ENCODE data around the gene MEIKIN.

Gene MEIKIN

GRCh38 chr5:131771692-131772091 lies 173.8 kb downstream of the MEIKIN start:
- in situ Hi-C loops (cut with MboI; ENCODE audit: low pct_unique_long_range_greater_than_20kb, low sequenced_read_pairs, unreplicated experiment) = no loop called here
- DNase-seq (ENCODE audit: low spot score) = no peak
- TF ChIP-seq, protein P1, sequence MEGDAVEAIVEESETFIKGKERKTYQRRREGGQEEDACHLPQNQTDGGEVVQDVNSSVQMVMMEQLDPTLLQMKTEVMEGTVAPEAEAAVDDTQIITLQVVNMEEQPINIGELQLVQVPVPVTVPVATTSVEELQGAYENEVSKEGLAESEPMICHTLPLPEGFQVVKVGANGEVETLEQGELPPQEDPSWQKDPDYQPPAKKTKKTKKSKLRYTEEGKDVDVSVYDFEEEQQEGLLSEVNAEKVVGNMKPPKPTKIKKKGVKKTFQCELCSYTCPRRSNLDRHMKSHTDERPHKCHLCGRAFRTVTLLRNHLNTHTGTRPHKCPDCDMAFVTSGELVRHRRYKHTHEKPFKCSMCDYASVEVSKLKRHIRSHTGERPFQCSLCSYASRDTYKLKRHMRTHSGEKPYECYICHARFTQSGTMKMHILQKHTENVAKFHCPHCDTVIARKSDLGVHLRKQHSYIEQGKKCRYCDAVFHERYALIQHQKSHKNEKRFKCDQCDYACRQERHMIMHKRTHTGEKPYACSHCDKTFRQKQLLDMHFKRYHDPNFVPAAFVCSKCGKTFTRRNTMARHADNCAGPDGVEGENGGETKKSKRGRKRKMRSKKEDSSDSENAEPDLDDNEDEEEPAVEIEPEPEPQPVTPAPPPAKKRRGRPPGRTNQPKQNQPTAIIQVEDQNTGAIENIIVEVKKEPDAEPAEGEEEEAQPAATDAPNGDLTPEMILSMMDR (IDR thresholded peaks at IDR 0.05; ENCODE audit: extremely low read depth, insufficient read depth, missing control alignments) = no peak

DNA sequence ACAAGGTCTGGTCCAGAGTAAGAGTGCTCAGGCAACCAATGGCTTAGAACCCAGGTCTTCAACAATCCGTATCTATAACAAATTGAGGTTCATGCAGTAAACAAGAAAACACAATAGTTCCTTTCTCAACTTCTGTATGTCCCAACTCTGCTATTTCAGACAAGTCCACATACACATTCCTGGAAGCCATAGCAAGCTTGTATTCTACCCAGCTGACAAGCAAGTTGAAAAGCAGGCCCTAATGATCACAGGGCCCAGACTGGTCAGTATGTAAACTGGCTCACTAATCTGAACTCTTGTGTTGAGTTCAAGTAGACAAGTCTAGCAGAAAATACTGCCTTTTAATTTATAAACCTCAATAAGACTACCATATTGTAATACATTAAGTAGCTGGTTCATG lies 175.5 kb downstream of the MEIKIN start:
- no peak for DNase-seq (ENCODE audit: low spot score)
- in situ Hi-C loops (cut with MboI; ENCODE audit: low pct_unique_long_range_greater_than_20kb, low sequenced_read_pairs, unreplicated experiment) = no loop called here
- TF ChIP-seq, protein P1 (IDR thresholded peaks at IDR 0.05; ENCODE audit: extremely low read depth, insufficient read depth, missing control alignments) = no peak

DNA sequence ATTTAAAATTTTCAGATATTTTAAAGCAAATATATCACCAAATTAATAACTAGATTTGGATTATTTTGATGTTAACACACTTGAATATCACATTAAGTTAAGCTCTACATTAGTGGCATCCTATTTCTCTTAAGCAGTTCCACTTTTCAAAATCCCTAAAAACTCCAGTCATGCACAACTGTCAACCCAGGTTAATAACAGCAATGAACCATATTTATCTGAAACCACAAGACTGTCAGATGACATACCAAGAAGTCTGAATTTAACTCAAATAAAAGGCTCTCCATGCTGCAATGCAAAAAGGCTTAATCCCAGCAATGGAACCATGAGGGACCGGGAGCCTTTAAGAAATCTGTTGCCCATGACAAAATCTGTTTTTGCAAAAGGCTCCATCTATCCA lies 176.1 kb downstream of the MEIKIN start:
- TF ChIP-seq, protein P1 (IDR thresholded peaks at IDR 0.05; ENCODE audit: extremely low read depth, insufficient read depth, missing control alignments) = no peak
- in situ Hi-C loops (cut with MboI; ENCODE audit: low pct_unique_long_range_greater_than_20kb, low sequenced_read_pairs, unreplicated experiment) = no loop called here
- no peak for DNase-seq (ENCODE audit: low spot score)

DNA sequence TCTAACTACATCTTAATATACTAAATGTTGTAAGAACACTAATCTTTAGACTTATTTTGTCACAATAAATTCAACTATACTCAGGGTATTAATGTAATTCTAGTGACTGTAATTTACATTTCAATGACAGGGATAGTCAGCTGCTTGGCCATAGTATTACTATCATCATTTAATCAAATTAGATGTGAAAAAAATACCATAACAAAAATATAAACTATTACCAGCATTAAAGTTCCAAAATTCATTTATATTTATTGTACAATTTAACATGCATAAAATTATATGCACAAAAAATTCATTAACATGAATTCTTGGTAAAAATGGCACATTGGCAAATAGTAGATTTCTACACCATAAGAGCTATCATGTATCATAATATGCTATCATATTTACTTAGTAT lies 177.6 kb downstream of the MEIKIN start:
- in situ Hi-C loops (cut with MboI; ENCODE audit: low pct_unique_long_range_greater_than_20kb, low sequenced_read_pairs, unreplicated experiment) = no loop called here
- TF ChIP-seq, protein P1 (IDR thresholded peaks at IDR 0.05; ENCODE audit: extremely low read depth, insufficient read depth, missing control alignments) = no peak
- no peak for DNase-seq (ENCODE audit: low spot score)

DNA sequence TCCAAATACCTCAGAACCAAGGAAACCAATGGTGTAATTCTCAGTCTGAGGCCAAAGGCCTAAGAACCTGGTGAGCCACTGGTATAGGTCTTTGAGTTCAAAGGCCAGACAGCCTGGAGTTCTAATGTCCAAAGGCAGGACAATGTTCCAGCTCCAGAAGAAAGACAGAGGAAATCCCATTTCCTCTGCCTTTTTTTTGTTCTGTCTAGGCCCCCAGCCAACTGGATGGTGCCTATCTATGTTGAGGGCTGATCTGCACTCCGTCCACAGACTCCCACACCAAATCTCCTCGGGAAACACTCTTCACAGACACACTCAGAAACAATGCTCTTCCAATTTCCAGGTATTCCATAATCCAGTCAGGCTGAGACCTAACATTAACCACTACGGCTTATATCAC lies 178.8 kb downstream of the MEIKIN start:
- TF ChIP-seq, protein P1 (IDR thresholded peaks at IDR 0.05; ENCODE audit: extremely low read depth, insufficient read depth, missing control alignments) = no peak
- in situ Hi-C loops (cut with MboI; ENCODE audit: low pct_unique_long_range_greater_than_20kb, low sequenced_read_pairs, unreplicated experiment) = no loop called here
- DNase-seq (ENCODE audit: low spot score) = no peak

DNA sequence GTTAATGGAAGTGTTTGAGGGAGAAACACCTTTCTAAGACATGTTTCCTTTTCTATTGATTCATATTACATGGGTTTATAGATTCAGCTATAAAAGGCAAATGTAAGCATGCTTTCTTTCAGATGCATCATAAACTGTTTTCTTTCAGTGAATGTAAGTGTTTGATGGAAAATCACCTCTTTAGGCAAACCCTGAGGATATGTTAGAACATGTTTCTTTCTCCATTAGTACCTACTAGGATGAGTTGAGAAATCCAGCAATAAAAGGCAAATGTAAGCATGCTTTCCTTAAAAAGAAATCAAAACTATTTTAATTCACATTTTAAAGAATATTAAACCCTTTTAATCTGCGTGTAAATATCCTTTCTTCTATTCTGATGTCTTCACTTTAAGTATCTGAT lies 180.2 kb downstream of the MEIKIN start:
- no peak for DNase-seq (ENCODE audit: low spot score)
- TF ChIP-seq, protein P1 (IDR thresholded peaks at IDR 0.05; ENCODE audit: extremely low read depth, insufficient read depth, missing control alignments) = no peak

GRCh38 chr5:131763968-131764367 lies 181.5 kb downstream of the MEIKIN start:
- in situ Hi-C loops (cut with MboI; ENCODE audit: low pct_unique_long_range_greater_than_20kb, low sequenced_read_pairs, unreplicated experiment) = no loop called here
- TF ChIP-seq, protein P1 (IDR thresholded peaks at IDR 0.05; ENCODE audit: extremely low read depth, insufficient read depth, missing control alignments) = no peak
- DNase-seq (ENCODE audit: low spot score) = no peak

More for the DNA sequence above, 180.2 kb downstream of the MEIKIN start:
- in situ Hi-C loops (cut with MboI; ENCODE audit: low pct_unique_long_range_greater_than_20kb, low sequenced_read_pairs, unreplicated experiment) = no loop called here

Measured in GM13977 (cell line).